ENCODE measurements around the gene SPAST. TPM values are rescaled to one million over a fixed set of nuclear protein-coding genes. Genes with fewer than 3 reads are reported as not detected.

Gene SPAST
- total RNA-seq, 1 donor from 2014 or later = 39.7 TPM

DNA sequence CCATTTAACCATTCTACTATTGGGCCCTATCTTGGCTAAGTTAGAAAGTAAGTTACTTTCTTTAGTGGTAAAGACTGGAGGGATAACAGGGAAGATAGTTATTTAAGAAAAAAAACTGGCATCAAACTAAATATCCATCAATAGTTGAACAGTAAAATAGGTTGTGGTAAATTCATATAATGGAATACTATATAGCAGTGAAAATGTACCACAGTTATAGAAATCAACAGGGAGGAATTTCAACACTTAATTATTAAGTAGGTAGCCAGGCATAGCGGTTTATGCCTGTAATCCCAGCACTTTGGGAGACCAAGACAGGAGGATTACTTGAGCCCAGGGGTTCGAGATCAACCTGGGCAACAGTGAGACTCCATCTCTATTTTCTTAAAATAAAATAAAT, 3.1 kb upstream of the SPAST start:
- no peaks in the 10 kb centered on the region for H3K27me3 ChIP-seq (ENCODE audit: control insufficient read depth in 3 of 3, insufficient read depth in 3 of 3, low read length in 3 of 3)
- no peaks in the 10 kb centered on the region for H3K36me3 ChIP-seq (ENCODE audit: control insufficient read depth in 3 of 3, insufficient read depth in 3 of 3, low read length in 3 of 3)
- no peaks in the 10 kb centered on the region for H3K9me3 ChIP-seq (ENCODE audit: control insufficient read depth in 3 of 3, low read length in 3 of 3)
- no peak overlapping the region for H3K27ac ChIP-seq (ENCODE audit: low read depth, low read length)
- H3K4me3 ChIP-seq (ENCODE audit: low read length in 3 of 3) = no peak overlapping the region
- H3K4me1 ChIP-seq (ENCODE audit: control insufficient read depth in 3 of 3, insufficient read depth in 3 of 3, low read length in 3 of 3) = peaks cover 2 to 11% (median 10%) of the 10 kb centered on the region in 3 donors
- H3K9ac ChIP-seq (ENCODE audit: low read depth in 1 of 3, low read length in 3 of 3) = no peak overlapping the region

- Histone ChIP-seq H3K9ac (ENCODE audit: low read depth in 1 of 3, low read length in 3 of 3) (no peak overlapping the region), H3K27ac (ENCODE audit: low read depth, low read length) (no peak overlapping the region), H3K9me3 (ENCODE audit: control insufficient read depth in 3 of 3, low read length in 3 of 3) (no peaks in the 10 kb centered on the region), H3K4me1 (ENCODE audit: control insufficient read depth in 3 of 3, insufficient read depth in 3 of 3, low read length in 3 of 3) (peaks cover 2 to 11% (median 11%) of the 10 kb centered on the region in 3 donors), H3K4me3 (ENCODE audit: low read length in 3 of 3) (no peak overlapping the region), H3K27me3 (ENCODE audit: control insufficient read depth in 3 of 3, insufficient read depth in 3 of 3, low read length in 3 of 3) (no peaks in the 10 kb centered on the region), H3K36me3 (ENCODE audit: control insufficient read depth in 3 of 3, insufficient read depth in 3 of 3, low read length in 3 of 3) (no peaks in the 10 kb centered on the region)
These were observed 1.9 kb upstream of the SPAST start for GRCh38 chr2:32061430-32061829.

GRCh38 chr2:32061973-32062861, 1.1 kb upstream of the SPAST start:
- no peaks in the 10 kb centered on the region for H3K9me3 ChIP-seq (ENCODE audit: control insufficient read depth in 3 of 3, low read length in 3 of 3)
- H3K9ac ChIP-seq (ENCODE audit: low read depth in 1 of 3, low read length in 3 of 3) = peak overlapping the region in 2 of 3 donors; percentile 88 to 93
- no peaks in the 10 kb centered on the region for H3K27me3 ChIP-seq (ENCODE audit: control insufficient read depth in 3 of 3, insufficient read depth in 3 of 3, low read length in 3 of 3)
- H3K27ac ChIP-seq (ENCODE audit: low read depth, low read length) = peak overlapping the region; percentile 32
- peak overlapping the region; percentile 76 to 96 (median 88) for H3K4me3 ChIP-seq (ENCODE audit: low read length in 3 of 3)
- no peaks in the 10 kb centered on the region for H3K36me3 ChIP-seq (ENCODE audit: control insufficient read depth in 3 of 3, insufficient read depth in 3 of 3, low read length in 3 of 3)
- peaks cover 2 to 11% (median 11%) of the 10 kb centered on the region in 3 donors for H3K4me1 ChIP-seq (ENCODE audit: control insufficient read depth in 3 of 3, insufficient read depth in 3 of 3, low read length in 3 of 3)

DNA sequence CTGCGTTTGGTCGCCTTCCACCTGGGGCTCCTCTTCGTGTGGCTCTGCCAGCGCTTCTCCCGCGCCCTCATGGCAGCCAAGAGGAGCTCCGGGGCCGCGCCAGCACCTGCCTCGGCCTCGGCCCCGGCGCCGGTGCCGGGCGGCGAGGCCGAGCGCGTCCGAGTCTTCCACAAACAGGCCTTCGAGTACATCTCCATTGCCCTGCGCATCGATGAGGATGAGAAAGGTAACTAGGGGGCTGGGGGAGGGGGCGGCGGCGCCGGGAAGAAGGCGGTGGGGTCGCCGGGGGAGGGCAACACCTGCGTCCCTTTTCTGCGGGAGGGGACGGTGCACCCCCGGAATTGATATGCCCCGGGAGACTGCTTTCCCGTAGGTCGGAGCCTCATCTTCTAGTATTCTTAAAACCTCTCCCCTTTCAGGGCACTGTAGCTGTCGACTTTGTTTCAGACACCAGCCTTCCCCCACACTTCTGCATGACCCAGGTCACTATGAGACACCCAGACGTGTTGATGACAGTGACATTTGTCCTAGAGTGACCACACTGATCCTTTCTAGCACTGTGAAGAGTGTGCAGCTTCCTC, 755 bp downstream of the SPAST start:
- Histone ChIP-seq H3K4me3 (ENCODE audit: low read length in 3 of 3) (peak overlapping the region; percentile 76 to 96 (median 88)), H3K4me1 (ENCODE audit: control insufficient read depth in 3 of 3, insufficient read depth in 3 of 3, low read length in 3 of 3) (peaks cover 2 to 11% (median 11%) of the 10 kb centered on the region in 3 donors), H3K27me3 (ENCODE audit: control insufficient read depth in 3 of 3, insufficient read depth in 3 of 3, low read length in 3 of 3) (no peaks in the 10 kb centered on the region), H3K9ac (ENCODE audit: low read depth in 1 of 3, low read length in 3 of 3) (peak overlapping the region; percentile 75 to 88 (median 84)), H3K36me3 (ENCODE audit: control insufficient read depth in 3 of 3, insufficient read depth in 3 of 3, low read length in 3 of 3) (no peaks in the 10 kb centered on the region), H3K27ac (ENCODE audit: low read depth, low read length) (peak overlapping the region; percentile 83), H3K9me3 (ENCODE audit: control insufficient read depth in 3 of 3, low read length in 3 of 3) (no peaks in the 10 kb centered on the region)

GRCh38 chr2:32064713-32065112, 1.4 kb downstream of the SPAST start:
- Histone ChIP-seq H3K9me3 (ENCODE audit: control insufficient read depth in 3 of 3, low read length in 3 of 3) (no peaks in the 10 kb centered on the region), H3K4me1 (ENCODE audit: control insufficient read depth in 3 of 3, insufficient read depth in 3 of 3, low read length in 3 of 3) (peaks cover 2 to 11% (median 11%) of the 10 kb centered on the region in 3 donors), H3K9ac (ENCODE audit: low read depth in 1 of 3, low read length in 3 of 3) (peak overlapping the region; percentile 75 to 88 (median 84)), H3K27ac (ENCODE audit: low read depth, low read length) (peak overlapping the region; percentile 83), H3K27me3 (ENCODE audit: control insufficient read depth in 3 of 3, insufficient read depth in 3 of 3, low read length in 3 of 3) (no peaks in the 10 kb centered on the region), H3K4me3 (ENCODE audit: low read length in 3 of 3) (peak overlapping the region; percentile 76 to 96 (median 88)), H3K36me3 (ENCODE audit: control insufficient read depth in 3 of 3, insufficient read depth in 3 of 3, low read length in 3 of 3) (no peaks in the 10 kb centered on the region)

DNA sequence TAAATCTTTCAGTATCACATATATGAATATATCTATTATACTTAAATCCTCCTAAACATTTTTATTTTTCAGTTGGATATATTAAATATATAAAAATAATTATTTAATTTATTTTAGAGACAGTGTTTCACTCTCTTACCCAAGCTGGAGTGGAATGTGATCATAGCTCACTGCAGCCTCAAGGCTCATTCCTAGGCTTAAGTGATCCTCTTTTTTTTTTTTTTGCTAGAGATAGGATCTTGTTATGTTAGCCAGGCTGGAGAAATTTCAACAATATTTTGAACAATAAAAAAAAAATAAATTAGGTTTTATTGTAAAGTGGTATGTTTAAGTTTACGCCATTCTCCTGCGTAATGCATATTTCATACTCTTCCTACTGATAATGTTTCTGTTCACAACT, 4.2 kb downstream of the SPAST start:
- no peaks in the 10 kb centered on the region for H3K9me3 ChIP-seq (ENCODE audit: control insufficient read depth in 3 of 3, low read length in 3 of 3)
- H3K4me1 ChIP-seq (ENCODE audit: control insufficient read depth in 3 of 3, insufficient read depth in 3 of 3, low read length in 3 of 3) = peaks cover 2 to 11% (median 9%) of the 10 kb centered on the region in 3 donors
- H3K9ac ChIP-seq (ENCODE audit: low read depth in 1 of 3, low read length in 3 of 3) = no peak overlapping the region
- peaks cover 0 to 5% (median 4%) of the 10 kb centered on the region in 3 donors for H3K36me3 ChIP-seq (ENCODE audit: control insufficient read depth in 3 of 3, insufficient read depth in 3 of 3, low read length in 3 of 3)
- no peaks in the 10 kb centered on the region for H3K27me3 ChIP-seq (ENCODE audit: control insufficient read depth in 3 of 3, insufficient read depth in 3 of 3, low read length in 3 of 3)
- no peak overlapping the region for H3K4me3 ChIP-seq (ENCODE audit: low read length in 3 of 3)
- no peak overlapping the region for H3K27ac ChIP-seq (ENCODE audit: low read depth, low read length)

- Histone ChIP-seq H3K36me3 (ENCODE audit: control insufficient read depth in 3 of 3, insufficient read depth in 3 of 3, low read length in 3 of 3) (peaks cover 2 to 5% (median 4%) of the 10 kb centered on the region in 3 donors), H3K27ac (ENCODE audit: low read depth, low read length) (no peak overlapping the region), H3K9me3 (ENCODE audit: control insufficient read depth in 3 of 3, low read length in 3 of 3) (no peaks in the 10 kb centered on the region), H3K4me1 (ENCODE audit: control insufficient read depth in 3 of 3, insufficient read depth in 3 of 3, low read length in 3 of 3) (no peaks in the 10 kb centered on the region), H3K4me3 (ENCODE audit: low read length in 3 of 3) (no peak overlapping the region), H3K27me3 (ENCODE audit: control insufficient read depth in 3 of 3, insufficient read depth in 3 of 3, low read length in 3 of 3) (no peaks in the 10 kb centered on the region), H3K9ac (ENCODE audit: low read depth in 1 of 3, low read length in 3 of 3) (no peak overlapping the region)
These were observed 10.8 kb downstream of the SPAST start for GRCh38 chr2:32074134-32074506.

GRCh38 chr2:32095671-32096070, 32.3 kb downstream of the SPAST start:
- no peaks in the 10 kb centered on the region for H3K9me3 ChIP-seq (ENCODE audit: control insufficient read depth in 3 of 3, low read length in 3 of 3)
- H3K4me3 ChIP-seq (ENCODE audit: low read length in 3 of 3) = no peak overlapping the region
- no peak overlapping the region for H3K27ac ChIP-seq (ENCODE audit: low read depth, low read length)
- H3K9ac ChIP-seq (ENCODE audit: low read depth in 1 of 3, low read length in 3 of 3) = no peak overlapping the region
- peaks cover 0 to 1% (median 0%) of the 10 kb centered on the region in 3 donors for H3K36me3 ChIP-seq (ENCODE audit: control insufficient read depth in 3 of 3, insufficient read depth in 3 of 3, low read length in 3 of 3)
- H3K27me3 ChIP-seq (ENCODE audit: control insufficient read depth in 3 of 3, insufficient read depth in 3 of 3, low read length in 3 of 3) = no peaks in the 10 kb centered on the region
- no peaks in the 10 kb centered on the region for H3K4me1 ChIP-seq (ENCODE audit: control insufficient read depth in 3 of 3, insufficient read depth in 3 of 3, low read length in 3 of 3)

- Histone ChIP-seq H3K36me3 (ENCODE audit: control insufficient read depth in 3 of 3, insufficient read depth in 3 of 3, low read length in 3 of 3) (peaks cover 4 to 14% (median 9%) of the 10 kb centered on the region in 3 donors), H3K4me3 (ENCODE audit: low read length in 3 of 3) (no peak overlapping the region), H3K9ac (ENCODE audit: low read depth in 1 of 3, low read length in 3 of 3) (no peak overlapping the region), H3K27me3 (ENCODE audit: control insufficient read depth in 3 of 3, insufficient read depth in 3 of 3, low read length in 3 of 3) (no peaks in the 10 kb centered on the region), H3K27ac (ENCODE audit: low read depth, low read length) (no peak overlapping the region), H3K4me1 (ENCODE audit: control insufficient read depth in 3 of 3, insufficient read depth in 3 of 3, low read length in 3 of 3) (no peaks in the 10 kb centered on the region), H3K9me3 (ENCODE audit: control insufficient read depth in 3 of 3, low read length in 3 of 3) (no peaks in the 10 kb centered on the region)
These were observed 44.8 kb downstream of the SPAST start for GRCh38 chr2:32108111-32108510.

GRCh38 chr2:32118055-32118454, 54.7 kb downstream of the SPAST start:
- H3K4me1 ChIP-seq (ENCODE audit: control insufficient read depth in 3 of 3, insufficient read depth in 3 of 3, low read length in 3 of 3) = no peaks in the 10 kb centered on the region
- H3K4me3 ChIP-seq (ENCODE audit: low read length in 3 of 3) = no peak overlapping the region
- H3K27me3 ChIP-seq (ENCODE audit: control insufficient read depth in 3 of 3, insufficient read depth in 3 of 3, low read length in 3 of 3) = no peaks in the 10 kb centered on the region
- H3K27ac ChIP-seq (ENCODE audit: low read depth, low read length) = no peak overlapping the region
- no peaks in the 10 kb centered on the region for H3K9me3 ChIP-seq (ENCODE audit: control insufficient read depth in 3 of 3, low read length in 3 of 3)
- peaks cover 0 to 10% (median 9%) of the 10 kb centered on the region in 3 donors for H3K36me3 ChIP-seq (ENCODE audit: control insufficient read depth in 3 of 3, insufficient read depth in 3 of 3, low read length in 3 of 3)
- H3K9ac ChIP-seq (ENCODE audit: low read depth in 1 of 3, low read length in 3 of 3) = no peak overlapping the region

All from skeletal muscle tissue (tissue), 4 donors.